ENCODE measurements around the gene HNRNPAB.
"Not testable (repeated sequence)": the region's sequence is repeated elsewhere in the genome, so short reads cannot be mapped to it uniquely, and the experiment has no call there.

HNRNPAB gene

DNA sequence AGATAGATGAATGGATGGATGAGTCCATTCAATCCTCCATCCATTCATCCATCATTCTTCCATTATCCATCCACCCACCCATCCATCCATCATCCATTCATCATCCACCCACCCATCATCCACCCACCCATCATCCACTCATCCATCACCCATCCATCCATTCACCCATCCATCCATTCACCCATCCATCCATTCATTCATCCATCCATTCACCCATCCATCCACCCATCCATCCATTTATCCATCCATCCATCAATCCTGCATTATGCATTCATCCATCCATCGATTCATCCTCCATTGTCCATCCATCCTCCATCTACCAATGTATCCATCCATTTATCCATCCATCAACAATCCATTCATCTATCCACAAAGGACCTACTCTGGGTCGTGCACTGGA, 41.1 kb downstream of the HNRNPAB start:
- DNase-seq (ENCODE audit: low read depth): no peak

DNA sequence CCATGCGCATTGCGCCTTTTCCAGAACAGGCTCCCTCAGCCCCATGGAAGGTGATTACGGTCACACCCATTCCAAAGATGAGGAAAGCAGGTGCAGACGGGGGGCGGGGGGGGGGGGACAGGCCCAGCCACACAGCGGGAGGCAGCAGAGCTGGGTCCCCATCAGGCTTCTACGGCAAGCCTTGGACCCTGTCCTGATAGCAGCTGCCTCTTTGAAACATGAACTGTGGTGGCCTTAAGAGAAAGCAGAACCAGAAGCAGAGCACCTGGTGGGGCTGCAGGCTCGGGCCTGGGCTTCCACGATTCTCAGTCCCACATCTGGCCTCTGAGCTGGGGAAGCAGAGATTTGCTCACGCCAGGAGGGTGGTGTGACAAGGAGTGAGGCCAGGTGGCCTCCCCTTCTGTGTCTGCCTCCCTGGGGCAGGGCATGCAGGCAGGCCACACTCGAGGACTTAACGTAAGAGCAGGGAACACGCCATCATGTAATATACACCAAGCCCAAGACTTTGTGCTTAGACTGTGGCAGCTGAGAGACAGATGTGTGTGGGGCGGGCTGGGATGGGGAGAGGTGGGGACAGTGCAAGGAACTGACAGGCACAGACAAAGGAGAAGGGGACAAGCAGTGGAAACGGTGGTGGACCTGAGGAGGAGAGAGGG, 42.4 kb downstream of the HNRNPAB start:
- DNase-seq (ENCODE audit: low read depth): no peak

DNA sequence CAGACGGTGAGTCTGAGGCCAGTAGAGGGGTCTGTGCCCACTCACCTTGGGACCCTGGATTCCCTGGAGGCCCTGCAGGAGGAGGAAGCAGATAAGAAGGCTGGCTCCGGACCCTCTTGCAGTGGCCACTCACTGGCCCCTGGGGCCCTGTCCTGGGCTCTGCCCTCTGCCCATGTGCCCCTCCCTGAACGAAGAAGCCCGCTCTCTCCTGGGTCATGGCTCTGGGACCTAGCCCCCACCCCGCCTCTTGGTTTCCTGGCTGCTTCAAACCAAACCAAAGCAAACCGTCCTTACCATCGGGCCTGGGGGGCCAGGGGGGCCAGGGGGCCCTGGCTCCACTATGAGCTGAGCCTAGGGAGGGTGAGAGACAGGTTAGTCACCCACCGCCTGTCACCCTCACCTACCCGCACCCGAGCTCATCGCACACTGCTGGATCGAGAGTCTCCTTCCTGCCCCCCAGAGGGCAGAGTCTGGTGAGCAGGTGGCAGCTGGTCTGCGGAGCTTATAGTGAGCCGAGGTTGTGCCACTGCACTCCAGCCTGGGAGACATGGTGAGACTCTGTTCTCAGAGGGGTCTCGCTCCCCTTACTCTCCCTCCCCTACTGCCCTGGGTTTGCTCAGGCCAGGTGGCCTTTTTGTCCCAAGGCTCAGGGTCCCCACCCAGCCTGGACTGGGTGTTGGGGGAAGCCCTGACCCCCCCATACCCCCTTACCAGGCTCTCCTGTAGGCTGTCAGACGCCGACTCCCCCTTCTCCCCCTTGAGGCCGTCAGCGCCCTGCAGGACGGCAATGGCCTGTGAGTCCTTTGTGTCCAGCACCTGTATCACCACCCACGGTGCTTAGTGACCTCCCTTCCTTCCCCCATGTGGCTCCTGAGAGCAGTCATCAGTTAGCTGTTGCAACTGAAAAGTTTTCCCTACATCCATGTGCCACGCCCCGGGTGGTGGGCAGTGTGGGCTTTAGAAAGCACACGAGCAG, 43.4 kb downstream of the HNRNPAB start:
- no peak for DNase-seq (ENCODE audit: low read depth)

GRCh38 chr5:178248750-178249149, 44.4 kb downstream of the HNRNPAB start:
- no peak for DNase-seq (ENCODE audit: low read depth)

- DNase-seq (ENCODE audit: low read depth): peak; percentile 96
Observed at GRCh38 chr5:178249191-178249989, 45.1 kb downstream of the HNRNPAB start.

DNA sequence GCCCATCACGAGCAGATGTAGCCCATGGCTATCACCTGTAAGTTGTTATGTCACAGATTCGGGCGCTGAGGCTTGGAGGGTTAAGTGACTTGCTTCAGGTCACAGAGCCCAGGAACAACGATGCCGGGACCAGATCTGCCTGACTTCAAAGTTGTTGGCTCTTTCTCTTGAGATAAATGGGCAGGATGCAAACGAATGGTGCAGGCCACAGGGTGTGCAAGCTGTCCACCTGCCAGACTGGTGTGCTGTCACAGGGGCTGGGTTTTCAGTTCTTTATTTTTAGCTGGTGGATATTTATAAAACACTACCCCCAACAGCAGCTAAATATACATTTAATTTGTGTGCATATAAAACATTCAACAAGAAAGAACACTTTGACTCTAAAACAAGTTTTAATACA, 45.9 kb downstream of the HNRNPAB start:
- DNase-seq (ENCODE audit: low read depth): no peak

- no peak for DNase-seq (ENCODE audit: low read depth)
Observed at GRCh38 chr5:178252258-178252657, 47.9 kb downstream of the HNRNPAB start.

DNA sequence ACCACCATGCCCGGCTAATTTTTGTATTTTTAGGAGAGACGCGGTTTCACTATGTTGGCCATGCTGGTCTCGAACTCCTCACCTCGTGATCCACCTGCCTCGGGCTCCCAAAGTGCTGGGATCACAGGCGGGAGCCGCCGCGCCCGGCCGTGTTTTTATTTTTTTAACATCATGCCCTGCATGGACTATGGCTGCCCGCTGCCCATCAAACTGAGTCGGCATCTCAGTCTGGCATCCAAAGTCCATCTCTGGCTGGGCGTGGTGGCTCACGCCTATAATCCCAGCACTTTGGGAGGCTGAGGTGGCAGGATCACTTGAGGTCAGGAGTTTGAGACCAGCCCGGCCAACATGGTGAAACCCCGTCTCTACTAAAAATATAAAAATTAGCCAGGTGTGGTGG, 49.3 kb downstream of the HNRNPAB start:
- DNase-seq (ENCODE audit: low read depth): not testable (repeated sequence)

DNA sequence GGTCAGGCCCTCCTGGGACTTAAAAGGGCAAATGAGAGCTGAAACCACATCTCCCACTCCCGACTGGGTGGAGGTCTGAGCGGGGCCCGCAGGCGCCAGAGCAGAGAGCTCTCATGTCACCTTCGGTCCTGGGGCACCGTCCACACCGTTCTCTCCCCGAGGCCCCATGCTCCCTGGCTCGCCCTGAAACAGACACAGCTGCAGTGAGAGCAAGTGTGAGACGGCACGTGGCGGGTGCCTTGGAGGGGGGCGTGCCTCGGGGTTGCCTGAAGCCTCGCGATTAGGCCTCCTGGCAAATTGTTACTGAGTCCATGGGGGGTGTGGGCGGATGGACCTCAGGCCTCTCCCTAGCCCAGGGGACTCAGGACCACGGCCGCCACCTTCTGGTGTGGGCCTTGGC, 52.4 kb downstream of the HNRNPAB start:
- no peak for DNase-seq (ENCODE audit: low read depth)

GRCh38 chr5:178257650-178258049, 53.3 kb downstream of the HNRNPAB start:
- no peak for DNase-seq (ENCODE audit: low read depth)

GRCh38 chr5:178259623-178260536, 55.5 kb downstream of the HNRNPAB start:
- DNase-seq (ENCODE audit: low read depth): no peak

All from fibroblast of gingiva (primary cell).